B cell (primary cell): ENCODE data around the gene RASGEF1B. TPM values are rescaled to one million over a fixed set of nuclear protein-coding genes. Genes with fewer than 3 reads are reported as not detected.

Experiments
- ATAC-seq: fragments of 200-7000 bp; cut with Tn5 transposase; one replicate; pipeline ENCODE4 v1.10.0; 2021; ENCODE audit warnings: low read depth, mild to moderate bottlenecking, moderate number of reproducible peaks, moderate library complexity
- CTCF ChIA-PET: fragments of 350-600 bp; sonication (Branson Sonifier 250); formaldehyde crosslinking; loops from one replicate; lab custom pipeline; 2021; ENCODE audit warnings: antibody characterized with exemption, inconsistent platforms; lab: Charles Lee
- POLR2A ChIA-PET: fragments of 350-600 bp; sonication (Branson Sonifier 250); formaldehyde crosslinking; loops from one replicate; lab custom pipeline; 2021; ENCODE audit warnings: antibody characterized with exemption; lab: Charles Lee
- DNase-seq: peaks from one replicate; pipeline ENCODE4 v3.0.0; 2013
- H2AFZ ChIP-seq: 2 replicates; pipeline ENCODE4 v1.6.1; 2012; ENCODE audit warnings: mild to moderate bottlenecking, low read depth, low read length; ENCODE audit not compliant: insufficient read depth, poor library complexity, severe bottlenecking
- H3K27ac ChIP-seq, 2 donors: 1 replicate in 1 of 2; 2 replicates in 1 of 2; pipeline ENCODE4 v1.5.1; 2012 to 2013; ENCODE audit warnings: low read length in 2 of 2, mild to moderate bottlenecking in 2 of 2, moderate library complexity in 1 of 2
- H3K27me3 ChIP-seq, 4 experiments: fragments of 200-600 bp in 1 of 4; sonication (generic) in 1 of 4; replicated peaks in 1 of 4; 1 replicate in 2 of 4; 2 replicates in 2 of 4; pipeline versions ENCODE4 v1.6.1 to v1.7.0; 2013 to 2016; ENCODE audit warnings: low read length in 3 of 4, mild to moderate bottlenecking in 2 of 4, mixed read lengths in 1 of 4, moderate library complexity in 1 of 4; ENCODE audit not compliant: insufficient read depth in 4 of 4, control insufficient read depth in 3 of 4; ENCODE audit errors: control extremely low read depth in 1 of 4
- H3K36me3 ChIP-seq, 2 experiments: replicated peaks in 1 of 2; 1 replicate in 1 of 2; 2 replicates in 1 of 2; pipeline versions ENCODE4 v1.6.1 to v1.7.1; 2013; ENCODE audit warnings: low read length in 1 of 2; ENCODE audit not compliant: insufficient read depth in 2 of 2, control insufficient read depth in 1 of 2; ENCODE audit errors: control extremely low read depth in 1 of 2, extremely low read depth in 1 of 2
- H3K4me1 ChIP-seq, 2 donors: fragments of 200-600 bp in 1 of 2; sonication (generic) in 1 of 2; 1 replicate in 1 of 2; 2 replicates in 1 of 2; pipeline versions ENCODE4 v1.5.1 to v1.6.1; 2013 to 2017; ENCODE audit warnings: low read length in 2 of 2; ENCODE audit not compliant: control insufficient read depth in 2 of 2, insufficient read depth in 2 of 2
- H3K4me2 ChIP-seq: replicated peaks from 2 replicates; pipeline ENCODE3; 2012; ENCODE audit warnings: mild to moderate bottlenecking, low read depth, low read length; ENCODE audit not compliant: poor library complexity, severe bottlenecking
- H3K4me3 ChIP-seq, 5 experiments: fragments of 200-600 bp in 1 of 5; sonication (generic) in 1 of 5; 1 replicate in 3 of 5; 2 replicates in 2 of 5; pipeline versions ENCODE4 v1.5.1 to v1.7.0; 2011 to 2016; ENCODE audit warnings: low read length in 4 of 5, mild to moderate bottlenecking in 4 of 5, low read depth in 2 of 5, control low read depth in 1 of 5, moderate library complexity in 1 of 5; ENCODE audit not compliant: insufficient read depth in 1 of 5; ENCODE audit errors: control extremely low read depth in 1 of 5, extremely low read depth in 1 of 5
- H3K79me2 ChIP-seq: fragments of 200-600 bp; sonication (generic); one replicate; pipeline ENCODE4 v1.6.0; 2016; ENCODE audit warnings: low read length; ENCODE audit not compliant: control insufficient read depth, insufficient read depth
- H3K9ac ChIP-seq: fragments of 200-600 bp; sonication (generic); 2 replicates; pipeline ENCODE4 v1.6.1; 2017; ENCODE audit warnings: mild to moderate bottlenecking, low read length, moderate library complexity
- H3K9me3 ChIP-seq, 3 donors: one replicate each; pipeline versions ENCODE4 v1.6.1 to v1.7.1; 2013; ENCODE audit warnings: low read length in 2 of 3; ENCODE audit not compliant: control insufficient read depth in 2 of 3, insufficient read depth in 1 of 3; ENCODE audit errors: control extremely low read depth in 1 of 3
- H4K20me1 ChIP-seq: 2 replicates; pipeline ENCODE4 v1.6.0; 2012; ENCODE audit warnings: mild to moderate bottlenecking, low read length; ENCODE audit not compliant: insufficient read depth, control insufficient read depth, poor library complexity, severe bottlenecking
- H3K27ac Mint-ChIP-seq: one replicate; pipeline ENCODE4 v1.8.0; 2021; ENCODE audit warnings: mixed read lengths
- H3K27me3 Mint-ChIP-seq: one replicate; pipeline ENCODE4 v1.8.0; 2021; ENCODE audit warnings: mixed read lengths
- H3K4me1 Mint-ChIP-seq: one replicate; pipeline ENCODE4 v1.8.0; 2021; ENCODE audit warnings: mixed read lengths
- H3K4me3 Mint-ChIP-seq: one replicate; pipeline ENCODE4 v1.8.0; 2021; ENCODE audit warnings: mixed read lengths
- H3K9me3 Mint-ChIP-seq: one replicate; pipeline ENCODE4 v1.8.0; 2022; ENCODE audit warnings: mixed read lengths; ENCODE audit not compliant: insufficient read depth
- EZH2 ChIP-seq: IDR thresholded peaks from 2 replicates; pipeline ENCODE4 v1.6.1; 2012; ENCODE audit warnings: borderline replicate concordance, low read depth, mild to moderate bottlenecking, moderate library complexity, low read length; ENCODE audit not compliant: insufficient read depth, poor library complexity, severe bottlenecking
- WGBS: methylation state at CpG from one replicate; pipeline ENCODE4 v1.1.5; 2013; ENCODE audit warnings: missing lambda C conversion rate; ENCODE audit not compliant: insufficient coverage; 5-methylcytosine and 5-hydroxymethylcytosine counted together
- intact Hi-C: fragments of 100-400 bp; cut with micrococcal nuclease; formaldehyde crosslinking; loops from one replicate; pipeline ENCODE4 v1.10.0; 2022
- polyA plus RNA-seq: library from polyadenylated mRNA; depleted of rRNA; stranded (reverse); fragments of >200 nt; gene quantifications from 2 replicates; pipeline ENCODE4 v1.2.3, GENCODE V29; 2012
- total RNA-seq, 2 donors: library from RNA; stranded (reverse); fragments of 120-200 nt in 1 of 2; gene quantifications; 1 replicate in 1 of 2; 2 replicates in 1 of 2; pipeline versions ENCODE4 v1.2.3 to v1.2.4, GENCODE V29; 2013 to 2022
- TF ChIP-seq, protein P1 (sequence below): fragments of 200-600 bp; IDR thresholded peaks from one replicate; pipeline ENCODE4 v1.8.0; 2022; ENCODE audit warnings: antibody characterized with exemption, mild to moderate bottlenecking

Gene RASGEF1B
- total and polyA plus RNA-seq, 2 donors (not counting 1 experiment from before 2014, with no cell fraction given) = 20.4 to 130 TPM

DNA sequence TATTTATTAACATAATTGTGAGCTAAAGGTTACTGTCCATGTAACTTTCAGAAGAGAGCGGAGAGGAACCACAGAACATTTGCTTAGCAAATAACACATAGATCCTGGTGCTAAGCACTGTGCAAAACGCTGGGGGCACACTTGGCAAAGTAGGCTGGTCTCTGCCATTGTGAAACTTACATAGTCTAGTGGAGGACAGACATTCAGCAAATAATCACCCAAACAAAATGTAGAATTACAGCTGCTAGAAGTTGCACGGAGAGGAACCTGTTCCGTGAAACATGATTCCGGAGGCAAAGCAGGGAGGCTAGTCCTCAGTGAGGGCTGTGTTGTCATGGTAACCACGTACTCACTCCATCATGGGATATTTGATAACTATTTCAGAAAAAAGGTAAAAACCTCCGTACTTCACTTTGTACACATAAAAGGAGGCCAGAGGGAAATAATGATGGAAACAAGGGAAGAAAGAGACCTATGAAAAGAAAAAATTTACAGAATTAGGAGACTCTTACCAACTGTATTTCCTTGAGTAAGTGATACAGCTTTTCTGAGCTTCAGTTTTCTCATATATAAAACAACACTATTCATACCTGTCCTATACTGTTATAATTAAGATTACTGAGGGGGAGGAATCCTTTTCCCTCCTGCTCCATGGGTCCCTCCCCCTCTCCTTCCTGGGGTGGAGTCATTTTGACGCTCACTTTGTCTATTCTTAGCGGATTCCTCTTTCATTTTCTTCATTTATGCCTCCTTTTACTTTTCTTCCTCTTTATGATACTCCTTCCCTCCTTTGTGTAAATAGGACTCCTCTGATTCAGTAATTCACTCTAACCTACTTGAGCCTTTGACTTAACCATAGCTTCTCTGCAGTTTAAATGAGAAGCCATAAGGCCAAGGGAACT lies 825 bp upstream of the RASGEF1B start:
- peaks cover 42% of the 10 kb centered on the region for H3K4me1 Mint-ChIP-seq
- Histone ChIP-seq H3K4me3 (peak overlapping the region; percentile 51 to 85 (median 57)), H3K79me2 (peaks cover 40% of the 10 kb centered on the region), H3K27me3 (no peaks in the 10 kb centered on the region), H3K4me2 (peak overlapping the region; percentile 76), H3K36me3 (no peaks in the 10 kb centered on the region), H4K20me1 (peaks cover 39% of the 10 kb centered on the region), H3K27ac (peak overlapping the region; percentile 94 to 100), H3K9ac (peak overlapping the region; percentile 100), H2AFZ (peak overlapping the region; percentile 47), H3K4me1 (peaks cover 34 to 42% of the 10 kb centered on the region in 2 donors), H3K9me3 (peaks cover 0 to 15% (median 3%) of the 10 kb centered on the region in 3 donors)
- H3K27ac Mint-ChIP-seq = peak overlapping the region; percentile 93
- TF ChIP-seq, protein P1, sequence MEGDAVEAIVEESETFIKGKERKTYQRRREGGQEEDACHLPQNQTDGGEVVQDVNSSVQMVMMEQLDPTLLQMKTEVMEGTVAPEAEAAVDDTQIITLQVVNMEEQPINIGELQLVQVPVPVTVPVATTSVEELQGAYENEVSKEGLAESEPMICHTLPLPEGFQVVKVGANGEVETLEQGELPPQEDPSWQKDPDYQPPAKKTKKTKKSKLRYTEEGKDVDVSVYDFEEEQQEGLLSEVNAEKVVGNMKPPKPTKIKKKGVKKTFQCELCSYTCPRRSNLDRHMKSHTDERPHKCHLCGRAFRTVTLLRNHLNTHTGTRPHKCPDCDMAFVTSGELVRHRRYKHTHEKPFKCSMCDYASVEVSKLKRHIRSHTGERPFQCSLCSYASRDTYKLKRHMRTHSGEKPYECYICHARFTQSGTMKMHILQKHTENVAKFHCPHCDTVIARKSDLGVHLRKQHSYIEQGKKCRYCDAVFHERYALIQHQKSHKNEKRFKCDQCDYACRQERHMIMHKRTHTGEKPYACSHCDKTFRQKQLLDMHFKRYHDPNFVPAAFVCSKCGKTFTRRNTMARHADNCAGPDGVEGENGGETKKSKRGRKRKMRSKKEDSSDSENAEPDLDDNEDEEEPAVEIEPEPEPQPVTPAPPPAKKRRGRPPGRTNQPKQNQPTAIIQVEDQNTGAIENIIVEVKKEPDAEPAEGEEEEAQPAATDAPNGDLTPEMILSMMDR = peak; percentile 67
- no peak for TF ChIP-seq EZH2
- no peaks in the 10 kb centered on the region for H3K9me3 Mint-ChIP-seq
- DNase-seq (peak; percentile 61), ATAC-seq (no peak)
- ChIA-PET CTCF (interaction anchor here (0.6 to 11.2 kb wide), 45 partner anchors 10 to 1638 kb away, joined by 3 to 332 read pairs (median 5); no protein-coding TSS in a partner anchor), POLR2A (interaction anchor here (0.5 to 2.3 kb wide), 21 partner anchors 10 to 1638 kb away, joined by 3 to 9 read pairs (median 4); no protein-coding TSS in a partner anchor)
- intact Hi-C loops = loop anchor here (1.0 to 5.0 kb wide), 8 partner anchors 20 to 900 kb away; partner anchors contain the start of gene HNRNPD
- WGBS = 0% methylated on average over 1 of the region's 9 CpGs
- peak overlapping the region; percentile 98 for H3K4me3 Mint-ChIP-seq
- no peaks in the 10 kb centered on the region for H3K27me3 Mint-ChIP-seq
